K562 (cell line): ENCODE results near the gene ITPRIPL2.

Source experiments
- CC2D1A ChIP-seq: fragments of 450-650 bp; IDR thresholded peaks from 2 replicates; pipeline ENCODE4 v1.6.1; 2017; ENCODE audit warnings: mild to moderate bottlenecking
- CTCF ChIP-seq, 3 experiments: IDR thresholded peaks in 2 of 3; conservative IDR thresholded peaks in 1 of 3; 2 replicates each; pipeline ENCODE4 v1.5.1; 2011 to 2012; ENCODE audit warnings: low read length in 3 of 3, mild to moderate bottlenecking in 3 of 3, control low read depth in 2 of 3, improper control_type of control experiment in 1 of 3, inconsistent platforms in 1 of 3, low read depth in 1 of 3, mixed read lengths in 1 of 3, moderate library complexity in 1 of 3; ENCODE audit not compliant: insufficient read depth in 2 of 3

- no peak for TF ChIP-seq CTCF (IDR thresholded peaks at IDR 0.05 in 2 of 3, conservative IDR thresholded peaks at IDR 0.05 in 1 of 3; ENCODE audit: insufficient read depth in 2 of 3, low read depth in 1 of 3, low read length in 3 of 3)
- TF ChIP-seq CC2D1A = no peak
Observed at GRCh38 chr16:19132255-19132654, 18.5 kb downstream of the ITPRIPL2 start.
